ENCODE results near the gene GALNT18.

GRCh38 chr11:11519184-11519583 is 102.6 kb downstream of the GALNT18 start:
- TF ChIP-seq CTCF (conservative IDR thresholded peaks at IDR 0.05) (no peak), ZFX (IDR thresholded peaks at IDR 0.05) (no peak)
